ENCODE results near the gene AGPS.
"Not testable (repeated sequence)": the region's sequence is repeated elsewhere in the genome, so short reads cannot be mapped to it uniquely, and the experiment has no call there.

Gene AGPS

DNA sequence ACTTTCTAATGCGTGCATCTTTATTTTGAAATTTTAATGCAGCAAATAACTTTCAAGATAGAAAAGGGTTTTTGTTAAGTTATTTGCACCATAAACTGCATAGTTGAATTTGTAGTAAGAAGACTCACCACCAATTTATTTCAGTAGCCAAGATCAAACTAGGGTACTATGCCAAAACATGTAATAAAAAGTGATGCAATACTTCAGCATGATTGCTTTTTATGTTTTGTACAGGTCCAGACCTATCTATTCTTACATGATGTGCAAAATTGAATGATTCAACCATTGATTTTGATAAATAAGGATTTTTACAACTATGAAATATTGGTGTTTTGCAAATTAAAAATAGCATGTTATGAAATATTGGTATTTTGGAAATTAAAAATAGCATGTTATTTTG, 26.7 kb downstream of the AGPS start:
- DNase-seq (ENCODE audit: low read depth, low spot score): no peak

DNA sequence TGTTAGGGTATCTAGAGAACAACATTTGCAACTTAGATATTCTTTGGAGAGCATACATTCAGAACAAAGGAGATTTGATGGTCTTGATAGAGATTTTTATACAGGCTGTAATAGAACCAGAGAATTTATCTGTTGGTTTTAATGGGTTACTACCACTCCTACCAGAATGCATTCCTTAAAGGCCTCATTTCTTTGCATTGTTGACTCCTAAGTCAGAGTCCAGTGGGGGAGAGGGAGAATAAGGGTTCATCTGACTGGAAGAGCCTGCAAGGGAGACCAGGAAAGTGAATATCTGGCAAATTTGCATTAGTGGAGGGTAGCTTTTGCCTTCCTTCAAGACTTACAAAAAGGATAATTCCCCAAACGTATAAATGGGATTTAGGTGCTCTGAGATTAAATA, 29.7 kb downstream of the AGPS start:
- no peak for DNase-seq (ENCODE audit: low read depth, low spot score)

DNA sequence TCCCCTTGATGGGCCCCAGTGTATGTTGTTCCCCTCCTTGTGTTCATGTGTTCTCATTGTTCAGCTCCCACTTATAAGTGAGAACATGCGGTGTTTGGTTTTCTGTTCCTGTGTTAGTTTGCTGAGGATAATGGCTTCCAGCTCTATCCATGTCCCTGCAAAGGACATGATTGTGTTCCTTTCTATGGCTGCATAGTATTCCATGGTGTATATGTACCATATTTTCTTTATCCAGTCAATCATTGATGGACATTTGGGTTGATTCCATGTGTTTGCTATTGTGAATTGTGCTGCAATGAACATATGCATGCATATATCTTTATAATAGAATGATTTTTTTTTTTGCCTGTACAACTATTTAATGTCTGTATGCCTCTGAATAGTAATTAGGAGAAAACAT, 31.5 kb downstream of the AGPS start:
- DNase-seq (ENCODE audit: low read depth, low spot score): not testable (repeated sequence)

DNA sequence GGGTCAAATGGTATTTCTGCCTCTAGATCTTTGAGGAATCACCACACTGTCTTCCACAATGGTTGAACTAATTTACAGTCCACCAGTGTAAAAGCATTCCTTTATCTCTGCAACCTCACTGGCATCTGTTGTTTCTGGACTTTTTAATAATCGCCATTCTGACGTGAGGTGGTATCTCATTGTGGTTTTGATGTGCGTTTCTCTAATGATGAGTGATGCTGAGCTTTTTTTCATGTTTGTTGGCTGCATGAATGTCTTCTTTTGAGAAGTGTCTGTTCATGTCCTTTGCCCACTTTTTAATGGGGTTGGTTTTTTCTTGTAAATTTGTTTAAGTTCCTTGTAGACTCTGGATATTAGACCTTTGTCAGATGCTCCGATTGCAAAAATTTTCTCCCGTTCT, 32.0 kb downstream of the AGPS start:
- not testable (repeated sequence) for DNase-seq (ENCODE audit: low read depth, low spot score)

DNA sequence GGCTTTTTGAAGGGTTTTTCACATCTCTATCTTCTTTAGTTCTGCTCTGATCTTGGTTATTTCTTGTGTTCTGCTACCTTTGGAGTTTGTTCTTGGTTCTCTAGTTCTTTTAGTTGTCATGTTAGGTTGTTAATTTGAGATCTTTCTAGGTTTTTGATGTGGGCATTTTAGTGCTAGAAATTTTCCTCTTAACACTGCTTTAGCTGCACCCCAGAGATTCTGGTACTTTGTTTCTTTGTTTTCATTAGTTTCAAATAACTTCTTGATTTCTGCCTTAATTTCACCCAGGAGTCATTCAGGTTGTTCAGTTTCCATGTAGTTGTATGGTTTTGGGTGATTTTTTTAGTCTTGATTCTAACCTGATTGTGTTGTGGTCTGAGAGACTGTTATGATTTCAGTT, 34.7 kb downstream of the AGPS start:
- no peak for DNase-seq (ENCODE audit: low read depth, low spot score)

DNA sequence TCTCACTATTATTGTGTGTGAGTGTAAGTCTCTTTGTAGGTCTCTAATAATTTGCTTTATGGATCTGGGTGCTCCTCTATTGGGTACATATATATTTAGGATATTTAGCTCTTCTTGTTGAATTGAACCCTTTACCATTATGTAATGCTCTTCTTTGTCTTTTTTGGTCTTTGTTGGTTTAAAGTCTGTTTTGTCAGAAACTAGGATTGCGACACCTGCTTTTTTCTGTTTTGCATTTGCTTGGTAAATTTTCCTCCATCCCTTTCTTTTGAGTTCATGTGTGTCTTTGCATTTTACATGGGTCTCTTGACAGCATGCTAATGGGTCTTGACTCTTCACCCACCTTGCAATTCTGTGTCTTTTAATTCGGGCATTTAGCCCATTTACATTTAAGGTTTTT, 35.4 kb downstream of the AGPS start:
- DNase-seq (ENCODE audit: low read depth, low spot score): not testable (repeated sequence)

DNA sequence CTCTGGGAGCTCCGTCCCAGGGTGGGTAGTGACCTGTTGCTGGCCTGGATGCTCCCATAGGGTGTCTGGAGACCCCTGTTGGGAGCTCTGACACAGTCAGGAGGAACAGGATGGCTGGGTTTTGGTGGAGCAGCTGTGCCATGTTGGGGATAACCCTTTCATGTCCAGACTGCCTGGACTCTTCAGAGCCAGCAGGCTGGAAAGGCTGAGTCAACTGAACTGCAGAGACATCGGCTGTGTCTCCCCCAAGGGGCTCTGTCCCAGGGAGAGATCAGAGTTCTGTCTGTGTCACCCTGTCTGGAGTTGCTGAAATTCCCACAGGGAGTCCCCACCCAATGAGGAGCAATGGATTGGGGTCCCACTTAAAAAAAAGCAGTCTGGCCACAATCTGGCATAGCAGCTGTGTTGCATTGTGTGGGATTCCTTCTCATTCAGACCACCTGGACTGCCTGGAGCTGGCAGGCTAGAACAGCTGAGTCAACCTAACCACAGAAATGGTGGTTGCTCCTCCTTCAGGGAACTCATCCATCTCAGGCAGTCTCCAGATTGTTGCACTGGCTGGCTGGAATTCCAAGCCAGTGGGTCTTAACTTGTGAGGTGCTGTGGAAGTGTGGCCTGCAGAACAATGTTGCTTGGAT, 37.2 kb downstream of the AGPS start:
- DNase-seq (ENCODE audit: low read depth, low spot score): no peak

DNA sequence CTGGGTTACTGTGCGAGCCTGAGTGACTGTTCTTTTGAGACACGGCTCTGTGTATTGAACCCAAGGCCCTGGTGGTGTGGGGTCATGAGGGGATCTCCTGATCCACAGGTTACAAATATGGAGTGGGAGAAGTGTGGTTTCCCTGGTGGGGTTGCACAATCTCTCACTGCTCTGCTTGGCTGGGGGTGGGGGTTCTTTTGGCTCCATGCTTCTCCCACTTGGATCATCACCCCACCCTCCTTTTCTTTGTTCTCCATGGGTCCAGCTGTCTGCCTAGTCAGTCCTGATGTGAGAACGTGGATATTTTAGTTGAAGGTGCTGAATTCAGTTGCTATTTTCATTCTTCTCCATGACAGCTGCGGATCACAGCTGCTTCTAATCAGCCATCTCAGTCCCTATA, 37.8 kb downstream of the AGPS start:
- DNase-seq (ENCODE audit: low read depth, low spot score): no peak

DNA sequence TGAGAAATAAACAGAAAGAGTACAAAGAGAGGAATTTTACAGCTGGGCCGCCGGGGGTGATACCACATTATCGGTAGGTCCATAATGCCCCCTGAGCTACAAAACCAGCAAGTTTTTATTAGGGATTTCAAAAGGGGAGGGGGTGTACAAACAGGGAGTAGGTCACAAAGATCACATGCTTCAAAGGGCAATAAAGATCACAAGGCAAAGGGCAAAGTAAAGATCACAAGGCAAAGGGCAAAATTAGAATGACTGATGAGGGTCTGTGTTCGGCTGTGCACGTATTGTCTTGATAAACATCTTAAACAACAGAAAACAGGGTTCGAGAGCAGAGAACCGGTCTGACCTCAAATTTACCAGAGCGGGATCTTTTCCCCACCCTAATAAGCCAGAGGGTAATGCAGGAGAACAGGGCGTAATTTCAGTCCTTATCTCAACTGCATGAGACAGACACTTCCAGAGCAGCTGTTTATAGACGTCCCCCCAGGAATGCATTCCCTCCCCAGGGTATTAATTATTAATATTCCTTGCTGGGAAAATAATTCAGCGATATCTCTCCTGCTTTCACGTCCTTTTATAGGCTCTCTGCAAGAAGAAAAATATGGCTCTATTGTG, 38.6 kb downstream of the AGPS start:
- not testable (repeated sequence) for DNase-seq (ENCODE audit: low read depth, low spot score)

DNA sequence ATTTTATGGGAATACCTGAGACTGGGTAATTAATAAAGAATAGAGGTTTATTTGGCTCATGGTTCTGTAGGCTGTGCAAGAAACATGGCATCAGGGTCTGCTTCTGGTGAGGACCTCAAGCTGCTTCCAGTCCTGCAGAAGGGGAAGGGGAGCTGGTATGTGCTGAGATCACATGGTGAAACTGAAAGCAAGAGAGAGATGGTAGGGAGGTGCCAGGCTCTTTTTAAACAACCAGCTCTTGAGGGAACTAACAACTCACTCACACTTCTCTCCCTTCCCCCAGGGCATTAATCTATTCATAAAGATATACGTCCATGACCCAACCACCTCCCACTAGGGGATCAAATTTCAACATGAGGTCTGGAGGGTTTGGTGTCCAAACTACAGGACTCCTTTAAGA, 40.1 kb downstream of the AGPS start:
- DNase-seq (ENCODE audit: low read depth, low spot score): no peak

DNA sequence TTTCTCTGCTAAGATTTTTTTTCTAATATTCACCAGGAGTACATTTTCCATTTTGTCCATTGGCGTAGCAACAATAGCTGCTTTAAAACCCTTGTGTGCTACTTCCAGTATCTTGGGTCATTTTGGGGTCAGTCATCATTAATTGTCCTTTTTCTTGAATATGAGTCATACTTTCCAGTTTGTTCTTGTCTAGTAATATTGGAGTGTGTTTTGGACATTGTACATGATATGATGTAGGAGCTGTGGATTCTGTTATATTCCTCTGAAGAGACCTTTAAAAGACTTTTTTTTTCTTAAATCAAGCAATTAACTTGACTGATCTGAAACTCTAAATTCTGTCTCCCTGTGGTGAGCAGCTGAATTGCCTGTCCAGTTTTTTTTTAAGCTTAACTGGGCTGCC, 40.8 kb downstream of the AGPS start:
- no peak for DNase-seq (ENCODE audit: low read depth, low spot score)

DNA sequence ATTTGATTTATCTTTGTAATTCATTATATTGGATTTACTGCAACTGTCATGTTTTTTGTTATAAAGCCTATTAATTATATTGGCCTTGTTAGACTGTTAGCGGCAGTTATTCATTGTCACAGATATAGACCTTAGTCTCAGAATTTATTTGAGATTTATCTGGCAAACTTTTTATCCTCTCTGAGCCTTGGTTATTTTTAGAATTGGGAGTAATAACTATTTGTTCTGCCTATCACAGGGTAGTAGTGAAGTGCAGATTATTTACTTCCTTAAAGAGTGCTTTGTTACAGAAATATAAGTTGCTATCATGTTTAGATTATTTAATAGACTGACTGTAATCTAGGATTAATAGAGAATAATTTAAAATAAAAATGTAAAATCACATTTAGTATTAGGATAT, 41.9 kb downstream of the AGPS start:
- DNase-seq (ENCODE audit: low read depth, low spot score): no peak

DNA sequence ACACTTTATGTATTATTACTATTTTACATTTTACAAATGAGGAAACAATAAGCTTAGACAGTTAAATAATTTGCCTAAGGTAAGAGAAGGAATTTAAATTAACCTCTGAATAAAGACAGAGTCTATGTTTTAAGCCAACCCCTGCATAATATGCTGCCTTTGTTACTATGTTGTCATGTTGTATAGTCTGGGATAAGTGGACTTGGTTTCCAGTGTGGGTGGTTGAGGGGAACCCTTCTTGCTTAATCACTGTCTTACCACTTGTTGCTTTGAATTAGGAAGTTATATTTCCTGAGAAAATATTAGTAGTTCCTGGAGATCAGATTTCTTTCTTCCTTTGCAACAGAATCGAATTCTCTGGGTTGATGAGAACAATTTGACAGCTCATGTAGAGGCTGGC, 52.6 kb downstream of the AGPS start:
- DNase-seq (ENCODE audit: low read depth, low spot score): no peak

DNA sequence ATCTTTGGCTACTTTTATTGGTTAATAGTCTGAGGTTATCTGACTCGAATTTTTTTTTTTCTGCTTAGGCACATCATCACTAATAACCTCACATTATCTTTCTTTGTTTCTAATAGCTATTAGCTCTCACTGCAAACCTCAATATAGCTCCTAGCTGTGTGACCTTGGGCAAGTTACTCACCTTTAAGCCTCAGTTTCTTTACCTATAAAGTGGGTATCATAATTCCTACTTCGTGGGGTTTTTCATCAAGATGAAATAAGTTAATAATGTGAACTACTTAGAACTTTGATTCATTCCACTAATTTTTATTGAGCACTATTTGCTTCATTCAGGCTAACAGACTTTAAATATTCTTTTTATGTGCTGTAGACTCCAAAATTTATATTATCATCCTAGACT, 55.5 kb downstream of the AGPS start:
- no peak for DNase-seq (ENCODE audit: low read depth, low spot score)

DNA sequence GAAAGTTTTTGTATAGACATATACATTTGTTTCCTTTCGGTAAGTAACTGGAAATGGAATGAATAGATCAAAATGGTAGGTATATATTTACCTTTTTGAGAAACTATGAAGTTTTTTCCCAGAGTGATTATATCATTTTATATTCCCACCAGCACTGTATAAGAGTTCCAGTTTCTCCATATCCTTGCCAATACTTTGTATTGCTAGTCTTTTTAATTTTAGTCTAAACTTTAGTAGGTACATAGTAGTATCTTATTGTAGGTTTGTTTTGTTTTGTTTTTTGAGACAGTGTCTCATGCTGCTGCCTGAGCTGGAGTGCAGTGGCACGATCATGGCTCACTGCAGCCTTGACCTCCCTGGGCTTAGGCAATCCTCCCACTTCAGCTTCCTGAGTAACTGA, 56.6 kb downstream of the AGPS start:
- no peak for DNase-seq (ENCODE audit: low read depth, low spot score)

DNA sequence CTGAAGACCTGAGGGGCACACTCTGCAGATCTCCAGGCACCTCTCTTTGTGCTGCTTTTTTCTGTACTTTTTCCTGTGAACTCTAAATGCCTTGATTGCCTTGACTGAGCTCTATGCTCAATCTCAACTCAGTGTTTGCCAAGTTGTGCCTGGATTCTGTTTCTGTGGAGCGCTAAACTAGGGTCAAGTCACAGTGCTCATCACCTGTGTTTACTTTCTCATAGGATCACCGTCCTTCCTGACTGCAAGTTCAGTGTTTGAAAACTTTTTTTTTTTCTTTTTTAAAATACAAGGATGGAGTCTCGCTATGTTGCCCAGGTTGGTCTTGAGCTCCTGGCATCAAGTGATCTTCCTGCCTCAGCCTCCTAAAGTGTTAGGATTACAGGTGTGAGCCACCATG, 62.6 kb downstream of the AGPS start:
- DNase-seq (ENCODE audit: low read depth, low spot score): no peak

DNA sequence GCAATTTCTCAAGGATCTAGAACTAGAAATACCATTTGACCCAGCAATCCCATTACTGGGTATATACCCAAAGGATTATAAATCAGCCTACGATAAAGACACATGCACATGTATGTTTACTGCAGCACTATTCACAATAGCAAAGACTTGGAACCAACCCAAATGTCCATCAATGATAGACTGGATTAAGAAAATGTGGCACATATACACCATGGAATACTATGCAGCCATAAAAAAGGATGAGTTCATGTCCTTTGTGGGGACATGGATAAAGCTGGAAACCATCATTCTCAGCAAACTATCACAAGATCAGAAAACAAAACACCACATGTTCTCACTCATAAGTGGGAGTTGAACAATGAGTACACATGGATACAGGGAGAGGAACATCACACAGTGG, 67.2 kb downstream of the AGPS start:
- not testable (repeated sequence) for DNase-seq (ENCODE audit: low read depth, low spot score)

DNA sequence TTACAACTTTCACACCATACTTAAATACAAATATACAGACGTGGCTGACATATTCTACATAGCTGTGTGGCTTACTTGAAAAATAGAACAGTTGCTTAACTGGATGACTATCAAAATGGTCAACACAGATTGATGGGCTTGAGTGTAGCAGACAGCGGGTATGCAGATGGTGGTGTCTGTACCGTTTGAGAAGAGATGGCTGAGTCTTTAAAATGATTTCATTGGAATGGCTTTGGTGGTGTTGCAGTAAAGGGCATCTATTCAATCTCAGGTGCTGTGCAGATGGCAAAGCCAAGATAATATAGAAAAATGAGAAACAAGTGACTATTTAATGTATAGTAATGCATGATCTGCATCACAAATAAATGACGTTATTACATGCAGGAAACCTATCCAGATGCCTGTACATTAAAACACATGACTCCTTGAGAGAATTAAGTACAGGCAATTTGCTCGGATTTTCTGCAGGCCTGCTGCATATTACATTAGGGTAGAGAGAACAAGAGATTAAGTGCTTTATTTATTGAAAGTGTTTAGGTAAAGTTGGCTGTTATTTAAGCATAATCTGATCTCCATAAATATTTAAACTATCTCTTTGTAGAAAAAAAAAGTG, 68.5 kb downstream of the AGPS start:
- DNase-seq (ENCODE audit: low read depth, low spot score): no peak

DNA sequence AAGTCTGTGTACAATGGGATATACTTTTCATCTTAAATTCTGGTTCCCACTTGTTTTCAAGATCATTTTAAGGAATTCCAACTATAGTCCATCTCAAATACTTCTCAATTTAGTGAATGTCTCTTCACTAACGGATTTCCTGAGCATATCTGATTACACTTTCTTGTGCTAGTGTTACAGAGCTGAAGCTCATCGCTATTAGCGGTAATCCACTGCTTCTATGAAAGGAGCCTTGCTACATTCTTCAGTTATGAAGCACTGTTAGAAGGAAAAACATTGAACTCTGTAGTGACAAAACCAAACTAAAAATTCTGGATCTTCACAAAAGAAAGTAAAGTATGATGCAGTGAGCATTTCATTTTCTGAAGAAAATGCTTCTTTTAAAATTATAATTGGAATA, 72.0 kb downstream of the AGPS start:
- DNase-seq (ENCODE audit: low read depth, low spot score): no peak

DNA sequence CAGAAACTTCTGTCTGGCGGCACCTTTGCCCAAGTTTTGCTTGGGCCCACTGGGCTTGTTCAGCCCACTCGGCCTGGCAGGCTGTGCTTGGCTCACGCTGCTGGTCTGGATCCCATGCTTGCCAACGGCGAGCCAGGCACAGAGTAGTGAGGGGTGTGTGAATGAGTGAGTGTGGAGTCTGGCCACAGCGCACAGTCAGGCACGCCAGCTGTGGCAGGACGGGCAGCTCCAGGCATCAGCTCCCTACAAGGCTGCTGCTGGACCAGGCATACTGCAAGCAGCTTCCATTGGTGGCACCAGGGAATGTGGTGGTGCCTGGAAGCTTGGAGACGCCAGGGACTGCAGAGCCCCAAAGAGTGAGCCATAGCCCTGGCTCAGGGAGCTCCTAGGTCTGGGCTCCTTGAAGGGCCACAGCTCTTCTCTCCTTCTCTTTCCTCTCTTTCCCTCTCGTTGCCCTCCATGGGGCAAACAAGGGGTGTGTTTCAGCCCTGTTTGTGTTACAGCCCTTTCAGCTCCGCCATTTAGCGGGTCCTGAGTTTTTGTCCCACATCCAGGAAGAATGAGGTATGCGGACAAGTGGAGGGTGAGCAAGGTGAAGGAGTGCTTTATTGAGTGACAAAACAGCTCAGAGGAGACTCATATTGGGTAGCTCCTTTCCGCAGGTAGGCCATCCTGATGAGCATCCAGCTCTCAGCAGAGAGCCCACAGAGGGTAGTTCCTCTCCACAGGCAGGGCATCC, 73.0 kb downstream of the AGPS start:
- no peak for DNase-seq (ENCODE audit: low read depth, low spot score)

DNA sequence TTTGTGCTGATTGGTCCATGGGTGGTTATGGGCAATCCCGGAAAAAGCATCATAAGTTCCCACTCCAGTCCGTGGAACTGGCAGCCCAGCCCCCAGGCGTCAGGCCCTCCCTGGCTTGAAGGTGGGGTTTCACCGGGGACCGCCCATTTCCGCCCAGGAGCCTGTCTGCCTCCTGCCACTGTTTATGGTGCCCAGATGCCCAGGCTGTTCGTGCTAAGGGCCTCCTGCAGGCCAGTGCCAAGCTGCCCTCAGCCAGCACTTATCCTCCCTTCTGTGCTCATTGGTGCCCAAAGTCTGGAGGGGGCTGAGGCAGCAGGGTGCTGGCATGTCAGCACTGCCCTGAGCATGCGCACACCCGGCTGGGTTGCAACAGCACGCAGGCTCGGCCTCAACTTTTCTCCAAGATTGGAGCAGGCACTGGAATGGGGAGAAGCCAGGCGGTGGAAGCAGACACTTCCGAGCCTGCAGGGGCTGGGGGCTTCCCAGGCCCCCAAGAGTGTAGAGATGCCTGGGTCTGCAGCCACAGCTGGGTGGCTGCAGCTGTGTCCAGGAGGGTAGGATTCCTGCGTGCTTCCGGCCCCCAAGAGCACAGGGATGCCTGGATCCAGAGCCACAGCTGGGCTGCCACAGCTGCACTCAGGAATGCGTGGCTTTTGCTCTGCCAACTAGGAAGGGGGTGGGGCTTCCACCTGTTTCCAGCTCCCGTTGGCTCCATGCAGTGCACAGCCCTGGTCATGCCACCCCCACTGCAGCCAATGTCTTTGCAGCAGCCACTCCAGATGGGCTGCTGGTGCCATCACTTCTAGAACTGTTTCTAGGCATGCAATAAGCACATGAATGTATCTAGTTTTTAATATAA, 74.0 kb downstream of the AGPS start:
- DNase-seq (ENCODE audit: low read depth, low spot score): no peak

DNA sequence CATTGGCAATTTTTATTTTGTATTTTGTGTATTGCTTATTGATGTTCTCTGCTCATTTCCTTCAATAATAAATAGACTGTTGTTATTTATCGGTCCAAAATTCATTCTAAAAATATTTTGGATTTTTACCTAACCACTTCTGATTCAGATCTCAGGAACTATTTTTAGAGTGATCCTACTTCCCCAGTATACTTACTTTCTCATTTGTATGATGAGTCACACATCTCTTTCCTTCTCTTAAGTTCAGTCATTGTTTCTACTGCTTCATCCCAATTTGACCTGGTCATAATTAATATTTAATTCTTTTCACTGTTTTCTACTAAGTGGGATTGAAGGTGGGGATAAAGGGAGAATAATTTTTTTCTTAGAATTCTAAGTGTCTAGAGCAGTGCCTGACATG, 75.1 kb downstream of the AGPS start:
- no peak for DNase-seq (ENCODE audit: low read depth, low spot score)
